Liver (tissue), 9 donors: ENCODE measurements around the gene AZGP1. TPM values are rescaled to one million over a fixed set of nuclear protein-coding genes. Genes with fewer than 3 reads are reported as not detected.
"Not testable (repeated sequence)": the region's sequence is repeated elsewhere in the genome, so short reads cannot be mapped to it uniquely, and the experiment has no call there.

Experiments used
- DNase-seq: peaks from one replicate; pipeline ENCODE4 v3.0.0-alpha.2; 2017; ENCODE audit warnings: low spot score
- H3K27ac ChIP-seq, 2 donors: one replicate each; pipeline ENCODE4 v1.7.0; 2013; ENCODE audit warnings: inconsistent platforms in 2 of 2, low read length in 2 of 2, control low read depth in 1 of 2, low read depth in 1 of 2, mild to moderate bottlenecking in 1 of 2
- H3K27me3 ChIP-seq, 4 donors: one replicate each; pipeline versions ENCODE4 v1.6.1 to v1.7.0; 2013; ENCODE audit warnings: low read length in 3 of 4, inconsistent platforms in 1 of 4, mild to moderate bottlenecking in 1 of 4, moderate library complexity in 1 of 4; ENCODE audit not compliant: control insufficient read depth in 4 of 4, insufficient read depth in 4 of 4
- H3K36me3 ChIP-seq, 4 donors: one replicate each; pipeline versions ENCODE4 v1.6.1 to v1.7.0; 2013; ENCODE audit warnings: low read length in 3 of 4, mild to moderate bottlenecking in 3 of 4, low read depth in 1 of 4, moderate library complexity in 1 of 4; ENCODE audit not compliant: control insufficient read depth in 4 of 4, insufficient read depth in 3 of 4
- H3K4me1 ChIP-seq, 4 donors: one replicate each; pipeline versions ENCODE4 v1.6.1 to v1.7.0; 2013; ENCODE audit warnings: low read length in 3 of 4, mild to moderate bottlenecking in 3 of 4, moderate library complexity in 1 of 4; ENCODE audit not compliant: control insufficient read depth in 4 of 4, insufficient read depth in 4 of 4
- H3K4me3 ChIP-seq, 3 donors: one replicate each; pipeline versions ENCODE4 v1.6.1 to v1.7.0; 2013; ENCODE audit warnings: low read length in 3 of 3, control low read depth in 1 of 3, low read depth in 1 of 3, mild to moderate bottlenecking in 1 of 3
- H3K9ac ChIP-seq, 2 donors: one replicate each; pipeline ENCODE4 v1.7.0; 2013; ENCODE audit warnings: low read length in 2 of 2, mild to moderate bottlenecking in 2 of 2, moderate library complexity in 2 of 2, control low read depth in 1 of 2, low read depth in 1 of 2
- H3K9me3 ChIP-seq, 4 donors: one replicate each; pipeline versions ENCODE4 v1.6.1 to v1.7.0; 2013; ENCODE audit warnings: low read length in 3 of 4; ENCODE audit not compliant: control insufficient read depth in 4 of 4
- CTCF ChIP-seq: fragments of 150-350 bp; IDR thresholded peaks from 2 replicates; pipeline ENCODE4 v1.5.1; 2017; ENCODE audit warnings: improper control_type of control experiment, low read depth, low read length; ENCODE audit not compliant: missing input control
- EGR1 ChIP-seq, 2 donors: IDR thresholded peaks; 2 replicates each; pipeline ENCODE4 v1.6.1; 2016 to 2018; ENCODE audit warnings: antibody characterized with exemption in 2 of 2, low read depth in 2 of 2
- FOXA1 ChIP-seq: IDR thresholded peaks from 2 replicates; pipeline ENCODE4 v1.6.1; 2016; ENCODE audit warnings: antibody characterized with exemption
- FOXA2 ChIP-seq: IDR thresholded peaks from 2 replicates; pipeline ENCODE4 v1.6.1; 2016; ENCODE audit warnings: antibody characterized with exemption
- GABPA ChIP-seq, 2 donors: IDR thresholded peaks in 1 of 2; conservative IDR thresholded peaks in 1 of 2; 2 replicates each; pipeline ENCODE4 v1.6.1; 2016; ENCODE audit warnings: antibody characterized with exemption in 2 of 2, mild to moderate bottlenecking in 1 of 2, moderate library complexity in 1 of 2
- HNF4A ChIP-seq, 2 donors: conservative IDR thresholded peaks; 2 replicates each; pipeline ENCODE4 v1.6.1; 2016; ENCODE audit warnings: antibody characterized with exemption in 2 of 2, mild to moderate bottlenecking in 2 of 2
- HNF4G ChIP-seq: IDR thresholded peaks from 2 replicates; pipeline ENCODE4 v1.6.1; 2016; ENCODE audit warnings: antibody characterized with exemption
- JUND ChIP-seq, 2 donors: IDR thresholded peaks; 2 replicates each; pipeline ENCODE4 v1.6.1; 2016; ENCODE audit warnings: antibody characterized with exemption in 2 of 2
- MAX ChIP-seq: IDR thresholded peaks from 2 replicates; pipeline ENCODE4 v1.6.1; 2016; ENCODE audit warnings: antibody characterized with exemption
- NR2F2 ChIP-seq: IDR thresholded peaks from 2 replicates; pipeline ENCODE4 v1.6.1; 2016; ENCODE audit warnings: antibody characterized with exemption
- RAD21 ChIP-seq, 2 donors: IDR thresholded peaks; 2 replicates each; pipeline ENCODE4 v1.6.1; 2016; ENCODE audit warnings: antibody characterized with exemption in 2 of 2, mild to moderate bottlenecking in 2 of 2
- RXRA ChIP-seq, 2 donors: IDR thresholded peaks; 2 replicates each; pipeline ENCODE4 v1.6.1; 2017 to 2018; ENCODE audit warnings: antibody characterized with exemption in 2 of 2, mild to moderate bottlenecking in 1 of 2
- SP1 ChIP-seq: IDR thresholded peaks from 2 replicates; pipeline ENCODE4 v1.6.1; 2018; ENCODE audit warnings: antibody characterized with exemption, mild to moderate bottlenecking
- TAF1 ChIP-seq: conservative IDR thresholded peaks from 2 replicates; pipeline ENCODE4 v1.6.1; 2016; ENCODE audit warnings: antibody characterized with exemption, mild to moderate bottlenecking
- YY1 ChIP-seq: IDR thresholded peaks from 2 replicates; pipeline ENCODE4 v1.6.1; 2016; ENCODE audit warnings: antibody characterized with exemption, mild to moderate bottlenecking
- ZBTB33 ChIP-seq: IDR thresholded peaks from 2 replicates; pipeline ENCODE4 v1.6.1; 2016; ENCODE audit warnings: antibody characterized with exemption
- WGBS: extraction: QIAGEN DNeasy Blood & Tissue Kit; methylation state at CpG from one replicate; pipeline ENCODE4 v1.1.7; 2013; 5-methylcytosine and 5-hydroxymethylcytosine counted together
- polyA plus RNA-seq, 2 donors: library from polyadenylated mRNA; stranded (reverse) in 1 of 2; unstranded in 1 of 2; fragments of 200-250 nt in 1 of 2; fragments of >200 nt in 1 of 2; fragmentation: Nextera tagmentation in 1 of 2; extraction: Ambion mirVana in 1 of 2; gene quantifications; one replicate each; pipeline versions ENCODE4 v1.2.1 to v1.2.3, GENCODE V29; 2013 to 2015
- total RNA-seq, 2 donors: library from RNA; depleted of rRNA; stranded (reverse); fragments of >200 nt; gene quantifications; one replicate each; pipeline ENCODE4 v1.2.3, GENCODE V29; 2014
- donor health status: healthy.
- donor health status: healthy.
- donor health status: healthy.
- donor health status: healthy.
- donor health status: healthy.

Gene AZGP1
- total and polyA plus RNA-seq, 4 donors = 99.5 to 2,721 (median 1,150) TPM

- Histone ChIP-seq H3K9ac (peak overlapping the region in 1 of 2 donors; percentile 28), H3K4me1 (peaks cover 13 to 59% (median 41%) of the 10 kb centered on the region in 4 donors), H3K27ac (peak overlapping the region; percentile 75 to 82)
- H3K36me3 ChIP-seq, H3K9me3 ChIP-seq, H3K27me3 ChIP-seq, DNase-seq, H3K4me3 ChIP-seq: not testable (repeated sequence)
- WGBS = 40% methylated on average over 8 of the region's 8 CpGs
- TF ChIP-seq YY1 (peak; percentile 58), RXRA (IDR thresholded peaks at IDR 0.05) (peak; percentile 81 to 85), HNF4A (conservative IDR thresholded peaks at IDR 0.05) (peak; percentile 47 to 61), MAX (peak; percentile 45), SP1 (peak; percentile 53), GABPA (IDR thresholded peaks at IDR 0.05 in 1 of 2, conservative IDR thresholded peaks at IDR 0.05 in 1 of 2) (peak in 1 of 2 donors; percentile 30)
Observed at GRCh38 chr7:100009952-100010351, 34.1 kb upstream of the AZGP1 start.

GRCh38 chr7:100008525-100008924 lies 32.7 kb upstream of the AZGP1 start:
- no peak for DNase-seq
- Histone ChIP-seq H3K9ac (no peak overlapping the region), H3K9me3 (no peaks in the 10 kb centered on the region), H3K27ac (peak overlapping the region in 1 of 2 donors; percentile 82), H3K36me3 (no peaks in the 10 kb centered on the region), H3K4me1 (peaks cover 13 to 67% (median 50%) of the 10 kb centered on the region in 4 donors), H3K4me3 (no peak overlapping the region), H3K27me3 (no peaks in the 10 kb centered on the region)
- 35% methylated on average over 10 of the region's 10 CpGs for WGBS
- TF ChIP-seq RXRA (IDR thresholded peaks at IDR 0.05) = peak in 1 of 2 donors; percentile 38
- TF ChIP-seq CTCF = no peak
- TF ChIP-seq JUND (IDR thresholded peaks at IDR 0.05) = no peak
- no peak for TF ChIP-seq SP1
- no peak for TF ChIP-seq HNF4A (conservative IDR thresholded peaks at IDR 0.05)
- no peak for TF ChIP-seq MAX
- TF ChIP-seq HNF4G = no peak
- TF ChIP-seq FOXA1 = no peak
- TF ChIP-seq EGR1 (IDR thresholded peaks at IDR 0.05; ENCODE audit: low read depth in 2 of 2) = no peak
- TF ChIP-seq ZBTB33 = peak; percentile 53
- no peak for TF ChIP-seq YY1
- no peak for TF ChIP-seq GABPA (IDR thresholded peaks at IDR 0.05 in 1 of 2, conservative IDR thresholded peaks at IDR 0.05 in 1 of 2)
- peak; percentile 11 for TF ChIP-seq FOXA2
- TF ChIP-seq TAF1 = no peak
- no peak for TF ChIP-seq NR2F2
- no peak for TF ChIP-seq RAD21 (IDR thresholded peaks at IDR 0.05)
